Cerebellar cortex (tissue), 1 donor: ENCODE measurements around the gene KIF4B.

Experiments
- DNase-seq: peaks from one replicate; pipeline ENCODE4 v3.0.0-alpha.2; 2015; ENCODE audit warnings: low spot score

KIF4B gene

DNA sequence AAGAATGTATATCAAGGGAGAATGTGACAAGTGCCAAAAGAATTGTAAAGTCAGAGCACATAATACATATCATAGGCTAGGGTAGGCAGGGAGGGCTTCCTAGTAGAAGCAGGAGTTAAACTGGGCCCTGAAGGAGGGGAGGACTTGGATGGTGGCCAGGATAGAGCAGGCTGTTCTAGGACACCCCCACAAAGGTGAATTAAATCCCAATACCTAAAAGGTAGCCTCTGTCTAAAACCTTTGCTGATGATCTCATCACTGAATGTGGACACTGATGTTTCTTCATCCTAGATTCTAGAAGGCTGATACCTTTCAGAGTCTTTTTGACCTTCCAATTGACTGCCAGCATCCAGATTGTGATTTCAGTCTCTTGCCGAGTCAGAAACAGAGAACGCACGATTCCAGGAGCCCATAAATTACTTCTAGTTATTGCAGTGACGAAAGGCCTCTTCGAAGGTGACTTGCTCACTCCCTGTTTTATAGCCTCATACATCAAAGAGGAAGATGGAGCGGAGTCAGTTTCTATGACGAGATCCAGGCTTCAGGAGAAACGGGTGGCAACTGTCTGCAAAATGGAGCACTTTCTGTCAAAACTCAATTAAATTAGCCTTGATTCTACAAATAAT, 43.2 kb downstream of the KIF4B start:
- DNase-seq, result no peak

- DNase-seq, result no peak
Measured at GRCh38 chr5:155057626-155058025, 44.1 kb downstream of the KIF4B start.

- no peak for DNase-seq
Measured at GRCh38 chr5:155064580-155064979, 51.0 kb downstream of the KIF4B start.

- DNase-seq, result no peak
Measured at GRCh38 chr5:155066886-155067595, 53.5 kb downstream of the KIF4B start.
